ENCODE data around the gene ERMN. TPM values are rescaled to one million over a fixed set of nuclear protein-coding genes. Genes with fewer than 3 reads are reported as not detected.
"Not testable (repeated sequence)": the region's sequence is repeated elsewhere in the genome, so short reads cannot be mapped to it uniquely, and the experiment has no call there.

The ERMN gene
- 1 to 10 TPM in 1 of 6 experiments, not detected in 5; 1.3 TPM for total RNA-seq
- long read RNA-seq, result 0 reads

DNA sequence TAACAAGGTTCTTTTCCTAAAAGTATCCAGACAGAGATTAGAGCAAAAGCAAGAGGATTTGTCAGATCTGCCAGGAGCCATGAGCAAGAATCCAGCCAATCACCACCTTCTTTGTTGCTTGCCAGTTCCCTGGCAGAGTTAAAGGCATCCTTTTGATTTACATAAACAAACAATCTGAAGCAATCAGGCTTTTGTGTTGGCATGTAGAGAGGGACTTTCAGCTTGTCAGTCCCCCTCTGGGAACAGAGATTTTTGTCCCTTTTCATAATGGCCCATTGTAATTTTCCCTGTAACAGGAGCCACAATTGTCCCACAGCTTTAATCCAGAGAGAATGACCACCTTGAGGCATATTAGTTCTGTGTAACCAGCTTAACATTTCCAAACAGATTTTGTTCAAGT lies at the start of gene ERMN:
Gene ERMN (minus strand): TSS at position 39 of the 400 bp plus-strand sequence. CDS start 182 bp downstream, outside the sequence.
- intact Hi-C loops (cut with DNase I), result no loop called here
- ATAC-seq (no peak), DNase-seq (no peak)
- TF ChIP-seq, protein P1, sequence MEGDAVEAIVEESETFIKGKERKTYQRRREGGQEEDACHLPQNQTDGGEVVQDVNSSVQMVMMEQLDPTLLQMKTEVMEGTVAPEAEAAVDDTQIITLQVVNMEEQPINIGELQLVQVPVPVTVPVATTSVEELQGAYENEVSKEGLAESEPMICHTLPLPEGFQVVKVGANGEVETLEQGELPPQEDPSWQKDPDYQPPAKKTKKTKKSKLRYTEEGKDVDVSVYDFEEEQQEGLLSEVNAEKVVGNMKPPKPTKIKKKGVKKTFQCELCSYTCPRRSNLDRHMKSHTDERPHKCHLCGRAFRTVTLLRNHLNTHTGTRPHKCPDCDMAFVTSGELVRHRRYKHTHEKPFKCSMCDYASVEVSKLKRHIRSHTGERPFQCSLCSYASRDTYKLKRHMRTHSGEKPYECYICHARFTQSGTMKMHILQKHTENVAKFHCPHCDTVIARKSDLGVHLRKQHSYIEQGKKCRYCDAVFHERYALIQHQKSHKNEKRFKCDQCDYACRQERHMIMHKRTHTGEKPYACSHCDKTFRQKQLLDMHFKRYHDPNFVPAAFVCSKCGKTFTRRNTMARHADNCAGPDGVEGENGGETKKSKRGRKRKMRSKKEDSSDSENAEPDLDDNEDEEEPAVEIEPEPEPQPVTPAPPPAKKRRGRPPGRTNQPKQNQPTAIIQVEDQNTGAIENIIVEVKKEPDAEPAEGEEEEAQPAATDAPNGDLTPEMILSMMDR (IDR thresholded peaks at IDR 0.05), result no peak
- TF ChIP-seq POLR2A (IDR thresholded peaks at IDR 0.05), result no peak
- H3K4me3 ChIP-seq, result no peak within 1 kb of the TSS
- H3K9me3 ChIP-seq, result no peaks in the 10 kb centered on the region
- H3K27me3 ChIP-seq, result no peaks in the 10 kb centered on the region
- no peaks in the 10 kb centered on the region for H3K36me3 ChIP-seq
- H3K27ac ChIP-seq, result no peak within 1 kb of the TSS
- H3K4me1 ChIP-seq, result peaks cover 0 to 5% (median 0%) of the 10 kb centered on the region in 4 donors

DNA sequence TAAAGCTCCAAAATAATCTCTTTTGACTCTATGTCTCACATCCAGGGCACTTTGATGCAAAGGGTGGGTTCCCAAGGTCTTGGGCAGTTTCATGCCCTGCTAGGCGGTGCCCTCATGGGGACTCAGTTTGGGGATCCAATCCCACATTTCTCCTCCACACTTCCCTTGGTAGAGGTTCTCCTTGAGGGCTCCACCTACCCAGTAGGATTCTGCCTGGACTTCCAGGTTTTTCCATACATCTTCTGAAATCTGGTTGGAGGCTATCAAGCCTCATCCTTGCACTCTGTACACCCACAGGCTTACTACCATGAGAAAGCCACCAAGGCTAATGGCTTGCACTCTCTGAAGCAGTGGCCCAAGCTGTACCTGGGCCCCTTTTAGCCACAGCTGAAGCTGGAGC lies 49.8 kb upstream of the ERMN start:
- no peak for ATAC-seq
- Histone ChIP-seq H3K27ac (no peak overlapping the region), H3K9me3 (no peaks in the 10 kb centered on the region), H3K4me1 (no peaks in the 10 kb centered on the region), H3K4me3 (no peak overlapping the region), H3K36me3 (no peaks in the 10 kb centered on the region), H3K27me3 (no peaks in the 10 kb centered on the region)
- intact Hi-C loops (cut with DNase I), result no loop called here
- TF ChIP-seq, protein P1 (IDR thresholded peaks at IDR 0.05), result no peak
- no peak for TF ChIP-seq POLR2A (IDR thresholded peaks at IDR 0.05)
- no peak for DNase-seq
- no CpG with 5 or more reads among the region's 1 CpG for WGBS (ENCODE audit: insufficient coverage, low coverage, low lambda C conversion rate, missing lambda C conversion rate)

DNA sequence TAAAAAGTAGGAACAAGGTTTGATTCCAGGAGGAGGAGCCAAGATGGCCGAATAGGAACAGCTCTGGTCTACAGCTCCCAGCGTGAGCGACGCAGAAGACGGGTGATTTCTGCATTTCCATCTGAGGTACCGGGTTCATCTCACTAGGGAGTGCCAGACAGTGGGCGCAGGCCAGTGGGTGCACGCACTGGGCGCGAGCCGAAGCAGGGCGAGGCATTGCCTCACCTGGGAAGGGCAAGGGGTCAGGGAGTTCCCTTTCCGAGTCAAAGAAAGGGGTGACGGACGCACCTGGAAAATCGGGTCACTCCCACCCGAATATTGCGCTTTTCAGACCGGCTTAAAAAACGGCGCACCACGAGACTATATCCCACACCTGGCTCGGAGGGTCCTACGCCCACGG lies 42.9 kb upstream of the ERMN start:
- H3K9me3 ChIP-seq; H3K4me3 ChIP-seq; DNase-seq; H3K36me3 ChIP-seq; intact Hi-C loops (cut with DNase I); H3K27ac ChIP-seq; ATAC-seq; H3K4me1 ChIP-seq; H3K27me3 ChIP-seq: not testable (repeated sequence)
- no CpG with 5 or more reads among the region's 25 CpGs for WGBS (ENCODE audit: insufficient coverage, low coverage, low lambda C conversion rate, missing lambda C conversion rate)

DNA sequence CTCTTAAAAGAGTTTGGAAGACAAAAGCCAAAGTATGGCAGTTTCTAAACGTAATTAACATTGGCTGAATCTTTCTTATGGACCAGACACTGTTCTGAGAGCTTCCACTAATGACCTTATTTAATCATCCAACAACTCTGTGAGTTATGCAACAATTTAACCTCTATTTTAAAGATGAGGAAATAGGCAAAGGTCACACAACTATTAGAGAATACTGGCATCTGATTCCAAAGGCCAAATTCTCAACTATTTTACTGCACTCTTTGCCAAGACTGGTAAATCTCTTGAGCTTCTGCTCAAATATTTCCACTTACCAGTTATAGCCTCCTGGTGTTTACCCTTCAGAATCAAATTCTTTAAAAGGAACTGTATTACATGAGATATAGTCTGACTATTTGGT lies 42.1 kb upstream of the ERMN start:
- Histone ChIP-seq H3K9me3 (no peaks in the 10 kb centered on the region), H3K4me1 (peaks cover 0 to 6% (median 2%) of the 10 kb centered on the region in 4 donors), H3K4me3 (no peak overlapping the region), H3K27me3 (no peaks in the 10 kb centered on the region), H3K27ac (no peak overlapping the region), H3K36me3 (no peaks in the 10 kb centered on the region)
- intact Hi-C loops (cut with DNase I), result no loop called here
- DNase-seq, result no peak
- TF ChIP-seq, protein P1 (IDR thresholded peaks at IDR 0.05), result peak in 1 of 4 donors; percentile 11
- no peak for TF ChIP-seq POLR2A (IDR thresholded peaks at IDR 0.05)
- 29% methylated on average over 1 of the region's 1 CpG for WGBS (ENCODE audit: insufficient coverage, low coverage, low lambda C conversion rate, missing lambda C conversion rate)
- peak; percentile 86 to 100 (median 96) for ATAC-seq

- no peak for DNase-seq
- Histone ChIP-seq H3K27me3 (no peaks in the 10 kb centered on the region), H3K36me3 (no peaks in the 10 kb centered on the region), H3K9me3 (no peaks in the 10 kb centered on the region), H3K4me3 (no peak overlapping the region), H3K4me1 (peaks cover 0 to 6% (median 2%) of the 10 kb centered on the region in 4 donors), H3K27ac (no peak overlapping the region)
- 34% methylated on average over 2 of the region's 2 CpGs for WGBS (ENCODE audit: insufficient coverage, low coverage, low lambda C conversion rate, missing lambda C conversion rate)
- no peak for TF ChIP-seq POLR2A (IDR thresholded peaks at IDR 0.05)
- ATAC-seq, result no peak
- intact Hi-C loops (cut with DNase I), result no loop called here
Measured at GRCh38 chr2:157364257-157364974, 38.8 kb upstream of the ERMN start.
